ENCODE measurements around the gene ARMC2.

- TF ChIP-seq CTCF (IDR thresholded peaks at IDR 0.05; ENCODE audit: insufficient read depth, low read depth, low read length) (no peak), EZH2 (IDR thresholded peaks at IDR 0.05; ENCODE audit: insufficient read depth, low read length) (no peak)
Measured at GRCh38 chr6:108959972-108960582, 111.9 kb downstream of the ARMC2 start.
